Measurements from ENCODE around the gene ANKHD1.

DNA sequence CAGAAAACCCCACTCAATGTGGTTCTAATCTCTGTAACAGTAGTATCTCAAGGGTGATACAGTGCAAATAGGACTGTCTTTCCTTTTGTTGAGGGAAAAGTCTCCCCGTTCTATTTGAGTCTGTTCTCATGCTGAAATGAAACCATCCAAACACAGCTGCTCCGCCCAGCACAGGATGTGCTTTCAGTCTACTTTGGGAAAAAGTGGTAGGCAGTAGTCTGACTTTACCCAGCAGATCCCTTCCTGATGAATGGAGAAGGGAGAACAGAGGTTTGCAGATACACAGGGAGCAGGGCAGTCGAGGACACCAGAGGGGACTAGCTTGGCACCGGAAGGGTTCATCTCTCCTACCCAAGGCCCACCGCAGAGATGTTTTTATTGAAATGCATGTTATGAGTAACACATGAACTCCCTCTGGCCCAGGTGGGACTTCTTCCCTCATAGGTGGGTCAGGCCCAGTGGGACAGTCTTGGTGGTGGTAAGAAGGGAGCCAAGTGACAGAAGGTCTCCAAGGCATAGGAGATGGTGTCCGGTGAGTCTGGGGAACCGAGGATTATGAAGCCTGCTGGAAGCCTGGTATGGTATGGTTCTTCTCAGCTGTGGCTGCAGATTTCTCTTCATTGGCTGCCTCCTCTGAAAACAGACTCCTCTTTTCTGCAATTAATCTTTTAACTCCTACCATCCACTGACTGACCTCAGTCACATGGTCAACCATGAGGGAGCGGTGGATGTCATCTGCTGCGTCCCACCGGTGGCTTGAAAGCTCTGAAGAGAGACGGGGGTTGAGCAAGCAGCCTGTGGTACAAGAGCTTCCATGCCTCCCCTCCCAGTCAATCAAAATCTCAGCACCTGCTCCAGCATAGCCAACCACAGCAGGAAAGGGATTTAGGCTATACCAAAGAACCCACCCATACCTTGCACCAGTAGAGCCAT lies 148.8 kb downstream of the ANKHD1 start:
- TF ChIP-seq, protein P1, sequence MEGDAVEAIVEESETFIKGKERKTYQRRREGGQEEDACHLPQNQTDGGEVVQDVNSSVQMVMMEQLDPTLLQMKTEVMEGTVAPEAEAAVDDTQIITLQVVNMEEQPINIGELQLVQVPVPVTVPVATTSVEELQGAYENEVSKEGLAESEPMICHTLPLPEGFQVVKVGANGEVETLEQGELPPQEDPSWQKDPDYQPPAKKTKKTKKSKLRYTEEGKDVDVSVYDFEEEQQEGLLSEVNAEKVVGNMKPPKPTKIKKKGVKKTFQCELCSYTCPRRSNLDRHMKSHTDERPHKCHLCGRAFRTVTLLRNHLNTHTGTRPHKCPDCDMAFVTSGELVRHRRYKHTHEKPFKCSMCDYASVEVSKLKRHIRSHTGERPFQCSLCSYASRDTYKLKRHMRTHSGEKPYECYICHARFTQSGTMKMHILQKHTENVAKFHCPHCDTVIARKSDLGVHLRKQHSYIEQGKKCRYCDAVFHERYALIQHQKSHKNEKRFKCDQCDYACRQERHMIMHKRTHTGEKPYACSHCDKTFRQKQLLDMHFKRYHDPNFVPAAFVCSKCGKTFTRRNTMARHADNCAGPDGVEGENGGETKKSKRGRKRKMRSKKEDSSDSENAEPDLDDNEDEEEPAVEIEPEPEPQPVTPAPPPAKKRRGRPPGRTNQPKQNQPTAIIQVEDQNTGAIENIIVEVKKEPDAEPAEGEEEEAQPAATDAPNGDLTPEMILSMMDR (conservative IDR thresholded peaks at IDR 0.05 in 1 of 2, IDR thresholded peaks at IDR 0.05 in 1 of 2; ENCODE audit: low read depth in 1 of 2, low read length in 2 of 2) = no peak
- no peak for TF ChIP-seq EZH2 (IDR thresholded peaks at IDR 0.05; ENCODE audit: low read length, missing control alignments)

Data from fibroblast of lung (primary cell).